PC-9 (cell line): ENCODE data around the gene HNRNPK. TPM values are rescaled to one million over a fixed set of nuclear protein-coding genes. Genes with fewer than 3 reads are reported as not detected.

Experiments used
- BruUV-seq: library from RNA; stranded (reverse); fragments of 400-500 nt; replicated peaks from 2 replicates; lab custom pipeline; 2021; lab: Mats Ljungman, UMichigan
- CTCF ChIA-PET: fragments of 300-600 bp; sonication (Branson Sonifier 250); formaldehyde crosslinking; loops from one replicate; lab custom pipeline; 2022; ENCODE audit warnings: antibody characterized with exemption; lab: Charles Lee
- POLR2A ChIA-PET: fragments of 300-600 bp; sonication (Branson Sonifier 250); formaldehyde crosslinking; loops from one replicate; lab custom pipeline; 2022; ENCODE audit warnings: antibody characterized with exemption; ENCODE audit not compliant: unreplicated experiment; lab: Charles Lee
- DNase-seq, 2 experiments: peaks; one replicate each; pipeline versions ENCODE4 v3.0.0 to v3.0.0-alpha.2; 2015 to 2022; ENCODE audit warnings: mixed read lengths in 1 of 2
- H2AFZ ChIP-seq: fragments of 200-600 bp; sonication (generic); 2 replicates; pipeline ENCODE4 v1.8.1; 2017; ENCODE audit warnings: antibody characterized with exemption
- H3F3A ChIP-seq: fragments of 200-600 bp; sonication (generic); 2 replicates; pipeline ENCODE4 v1.8.1; 2017; ENCODE audit warnings: antibody characterized with exemption, mild to moderate bottlenecking, low read depth; ENCODE audit not compliant: insufficient read depth
- H3K27ac ChIP-seq: fragments of 200-600 bp; sonication (generic); 2 replicates; pipeline ENCODE4 v1.6.1; 2016; ENCODE audit warnings: mixed run types
- H3K27me3 ChIP-seq: fragments of 200-600 bp; sonication (generic); 2 replicates; pipeline ENCODE4 v1.6.1; 2016; ENCODE audit warnings: low read depth, mixed run types; ENCODE audit not compliant: insufficient read depth
- H3K36me3 ChIP-seq: fragments of 200-600 bp; sonication (generic); 2 replicates; pipeline ENCODE4 v1.6.1; 2016; ENCODE audit warnings: low read depth, mixed run types
- H3K4me1 ChIP-seq: fragments of 200-600 bp; sonication (generic); replicated peaks from 2 replicates; pipeline ENCODE4 v1.6.1; 2016; ENCODE audit warnings: mixed run types; ENCODE audit not compliant: insufficient read depth
- H3K4me2 ChIP-seq: fragments of 200-600 bp; sonication (generic); 2 replicates; pipeline ENCODE4 v1.6.1; 2017; ENCODE audit warnings: mixed run types
- H3K4me3 ChIP-seq: fragments of 200-600 bp; sonication (generic); 2 replicates; pipeline ENCODE4 v1.6.1; 2016; ENCODE audit warnings: mixed run types
- H3K79me2 ChIP-seq: fragments of 200-600 bp; sonication (generic); 2 replicates; pipeline ENCODE4 v1.6.1; 2017; ENCODE audit warnings: low read depth, mixed run types
- H3K9me2 ChIP-seq: fragments of 200-600 bp; sonication (generic); 2 replicates; pipeline ENCODE4 v1.8.1; 2017; ENCODE audit warnings: mild to moderate bottlenecking; ENCODE audit not compliant: insufficient read depth
- H3K9me3 ChIP-seq: fragments of 200-600 bp; sonication (generic); 2 replicates; pipeline ENCODE4 v1.8.1; 2016; ENCODE audit warnings: low read depth; ENCODE audit not compliant: insufficient read depth
- H4K20me1 ChIP-seq: fragments of 200-600 bp; sonication (generic); 2 replicates; pipeline ENCODE4 v1.8.1; 2017; ENCODE audit not compliant: insufficient read depth
- EZH2 ChIP-seq: fragments of 200-600 bp; sonication (generic); IDR thresholded peaks from 2 replicates; pipeline ENCODE4 v1.8.0; 2017; ENCODE audit warnings: antibody characterized with exemption, low read depth
- intact Hi-C: fragments of 100-400 bp; cut with micrococcal nuclease; formaldehyde crosslinking; loops from one replicate; pipeline ENCODE4 v1.10.0; 2022; ENCODE audit not compliant: unreplicated experiment
- total RNA-seq: library from RNA; stranded (reverse); gene quantifications from 2 replicates; pipeline ENCODE4 v1.2.3, GENCODE V29; 2021
- TF ChIP-seq, protein P1 (sequence below): fragments of 200-600 bp; sonication (generic); conservative IDR thresholded peaks from 2 replicates; pipeline ENCODE4 v1.6.1; 2017; ENCODE audit warnings: mixed run types, antibody characterized with exemption, mild to moderate bottlenecking, moderate library complexity

The HNRNPK gene
- total RNA-seq, 1 experiment from 2014 or later, result 583 TPM

DNA sequence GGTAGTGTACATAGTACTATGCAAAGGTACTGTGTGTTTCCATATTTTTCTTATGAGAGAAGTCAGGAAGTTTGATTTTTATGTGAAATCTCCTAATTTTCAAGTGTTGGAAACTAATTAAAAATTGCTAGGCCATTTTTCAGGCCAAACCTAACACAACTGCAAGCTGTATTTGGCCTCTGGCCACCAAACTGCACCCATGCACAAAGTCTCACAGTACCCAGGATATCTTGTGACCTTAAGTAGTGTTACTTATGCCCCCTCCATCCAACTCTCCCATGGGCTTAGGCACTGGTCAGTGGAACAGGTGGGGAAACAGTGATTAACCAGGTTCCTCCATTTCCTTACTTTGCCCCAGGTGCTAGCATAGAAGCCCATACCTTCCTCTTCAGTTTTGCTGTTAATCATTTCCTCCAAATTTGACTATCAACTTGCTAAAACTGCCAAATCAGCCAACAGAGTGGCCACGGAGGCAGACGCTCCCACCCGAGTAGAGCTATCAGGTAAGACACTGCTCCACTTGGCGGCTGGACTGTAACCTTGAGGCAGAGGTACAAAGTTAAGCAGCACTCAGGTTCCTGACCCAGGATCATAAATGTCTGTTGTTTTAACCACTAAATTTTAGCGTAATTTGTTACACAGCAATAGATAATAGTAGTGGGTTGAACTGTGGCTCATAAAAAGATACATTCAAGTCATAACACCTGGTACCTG lies 39.3 kb downstream of the HNRNPK start:
- POLR2A ChIA-PET, result no interaction called here
- no TSS peak for BruUV-seq
- CTCF ChIA-PET, result no interaction called here
- Histone ChIP-seq H3K4me2 (no peak overlapping the region), H3K4me3 (no peak overlapping the region), H3K79me2 (no peaks in the 10 kb centered on the region), H3K9me3 (no peaks in the 10 kb centered on the region), H4K20me1 (no peaks in the 10 kb centered on the region), H2AFZ (no peak overlapping the region), H3K4me1 (peaks cover under 1% of the 10 kb centered on the region; the same call in 1 of the 2 replicates), H3K9me2 (no peaks in the 10 kb centered on the region), H3K27ac (no peak overlapping the region), H3K36me3 (no peaks in the 10 kb centered on the region), H3F3A (peaks cover under 1% of the 10 kb centered on the region; the same call in 1 of the 2 replicates), H3K27me3 (no peaks in the 10 kb centered on the region)
- TF ChIP-seq, protein P1, sequence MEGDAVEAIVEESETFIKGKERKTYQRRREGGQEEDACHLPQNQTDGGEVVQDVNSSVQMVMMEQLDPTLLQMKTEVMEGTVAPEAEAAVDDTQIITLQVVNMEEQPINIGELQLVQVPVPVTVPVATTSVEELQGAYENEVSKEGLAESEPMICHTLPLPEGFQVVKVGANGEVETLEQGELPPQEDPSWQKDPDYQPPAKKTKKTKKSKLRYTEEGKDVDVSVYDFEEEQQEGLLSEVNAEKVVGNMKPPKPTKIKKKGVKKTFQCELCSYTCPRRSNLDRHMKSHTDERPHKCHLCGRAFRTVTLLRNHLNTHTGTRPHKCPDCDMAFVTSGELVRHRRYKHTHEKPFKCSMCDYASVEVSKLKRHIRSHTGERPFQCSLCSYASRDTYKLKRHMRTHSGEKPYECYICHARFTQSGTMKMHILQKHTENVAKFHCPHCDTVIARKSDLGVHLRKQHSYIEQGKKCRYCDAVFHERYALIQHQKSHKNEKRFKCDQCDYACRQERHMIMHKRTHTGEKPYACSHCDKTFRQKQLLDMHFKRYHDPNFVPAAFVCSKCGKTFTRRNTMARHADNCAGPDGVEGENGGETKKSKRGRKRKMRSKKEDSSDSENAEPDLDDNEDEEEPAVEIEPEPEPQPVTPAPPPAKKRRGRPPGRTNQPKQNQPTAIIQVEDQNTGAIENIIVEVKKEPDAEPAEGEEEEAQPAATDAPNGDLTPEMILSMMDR, result no peak
- DNase-seq, result no peak
- intact Hi-C loops, result no loop called here

DNA sequence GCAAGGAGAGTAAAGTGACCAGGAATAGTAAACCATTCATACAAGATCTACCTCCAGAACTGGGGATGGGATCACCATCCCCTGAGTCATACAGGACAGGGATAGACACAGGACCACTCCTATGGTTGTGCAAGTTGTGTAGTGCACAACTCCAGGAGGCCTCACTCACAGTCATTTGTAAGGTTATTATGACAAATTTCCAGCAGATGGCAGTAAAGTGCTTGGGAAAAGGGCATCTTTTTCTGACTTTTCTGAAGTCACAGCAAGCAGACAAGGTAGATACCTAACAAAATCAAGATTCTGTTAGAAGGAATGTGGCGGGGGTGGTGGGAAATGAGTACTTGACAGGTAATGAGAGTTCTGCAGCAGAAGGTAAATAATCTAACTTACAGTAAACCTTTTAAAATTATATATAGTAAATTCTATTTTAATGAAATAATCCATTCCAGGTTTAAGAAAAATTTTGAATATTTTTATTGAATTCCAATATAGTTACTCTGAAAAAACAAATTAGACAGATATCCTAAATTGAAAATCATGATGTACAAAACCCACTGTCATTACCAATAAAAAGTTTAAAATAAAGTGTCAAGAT lies 42.1 kb downstream of the HNRNPK start:
- POLR2A ChIA-PET, result no interaction called here
- DNase-seq, result peak; percentile 33 to 61
- CTCF ChIA-PET, result no interaction called here

DNA sequence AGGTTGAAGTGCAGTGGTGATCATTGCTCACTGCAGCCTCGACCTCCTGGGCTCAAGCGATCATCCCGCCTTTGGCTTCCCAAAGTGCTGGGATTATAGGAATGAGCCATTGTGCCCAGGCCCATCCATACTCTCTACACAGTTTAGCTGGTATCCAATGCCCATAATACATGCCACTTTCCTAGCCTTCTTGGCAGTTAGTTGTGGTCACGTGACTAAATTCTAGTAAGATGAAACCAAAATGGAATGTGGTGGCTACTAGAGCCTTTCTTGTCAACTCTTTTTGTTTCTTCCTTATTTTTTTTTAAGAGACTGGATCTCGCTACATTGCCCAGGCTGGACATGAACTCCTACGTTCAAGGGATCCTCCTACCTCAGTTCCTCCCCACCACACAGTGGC lies 43.5 kb downstream of the HNRNPK start:
- Histone ChIP-seq H2AFZ (no peak overlapping the region), H3F3A (peaks cover 14% of the 10 kb centered on the region; the same call in 1 of the 2 replicates), H3K36me3 (no peaks in the 10 kb centered on the region), H3K9me3 (no peaks in the 10 kb centered on the region), H3K79me2 (no peaks in the 10 kb centered on the region), H3K4me1 (peaks cover 23% of the 10 kb centered on the region), H3K9me2 (no peaks in the 10 kb centered on the region), H4K20me1 (no peaks in the 10 kb centered on the region), H3K27me3 (no peaks in the 10 kb centered on the region), H3K4me3 (no peak overlapping the region), H3K27ac (no peak overlapping the region), H3K4me2 (no peak overlapping the region)
- ChIA-PET POLR2A (no interaction called here), CTCF (interaction anchor here (0.5 to 0.7 kb wide), 2 partner anchors 119 to 367 kb away, joined by 4 to 11 read pairs; partner anchors contain the start of gene GKAP1)
- no TSS peak for BruUV-seq
- DNase-seq, result no peak
- no peak for TF ChIP-seq EZH2
- TF ChIP-seq, protein P1, result no peak
- intact Hi-C loops, result no loop called here

More for the DNA sequence above, 42.1 kb downstream of the HNRNPK start:
- peaks cover 14% of the 10 kb centered on the region; the same call in 1 of the 2 replicates for H3F3A ChIP-seq
- no TSS peak for BruUV-seq
- H3K27ac ChIP-seq, result no peak overlapping the region
- H3K9me3 ChIP-seq, result no peaks in the 10 kb centered on the region
- no peak overlapping the region for H2AFZ ChIP-seq
- no peaks in the 10 kb centered on the region for H3K27me3 ChIP-seq
- intact Hi-C loops, result loop anchor here (1.0 kb wide), 2 partner anchors 323 to 377 kb away; no protein-coding TSS in a partner anchor
- H3K4me3 ChIP-seq, result no peak overlapping the region
- H3K79me2 ChIP-seq, result no peaks in the 10 kb centered on the region
- H3K4me2 ChIP-seq, result no peak overlapping the region
- no peaks in the 10 kb centered on the region for H3K36me3 ChIP-seq
- H3K4me1 ChIP-seq, result peaks cover 23% of the 10 kb centered on the region
- no peaks in the 10 kb centered on the region for H4K20me1 ChIP-seq
- no peaks in the 10 kb centered on the region for H3K9me2 ChIP-seq
- no peak for TF ChIP-seq EZH2
- TF ChIP-seq, protein P1, result peak; percentile 84
